Inflammatory macrophage treated with lipopolysaccharide for 1 hour (primary cell): ENCODE results near the gene FBP1.
"Not testable (repeated sequence)": the region's sequence is repeated elsewhere in the genome, so short reads cannot be mapped to it uniquely, and the experiment has no call there.

Experiments
- DNase-seq, 2 donors: peaks; one replicate each; pipeline ENCODE4 v3.0.0-alpha.2; 2020 to 2022

The FBP1 gene

DNA sequence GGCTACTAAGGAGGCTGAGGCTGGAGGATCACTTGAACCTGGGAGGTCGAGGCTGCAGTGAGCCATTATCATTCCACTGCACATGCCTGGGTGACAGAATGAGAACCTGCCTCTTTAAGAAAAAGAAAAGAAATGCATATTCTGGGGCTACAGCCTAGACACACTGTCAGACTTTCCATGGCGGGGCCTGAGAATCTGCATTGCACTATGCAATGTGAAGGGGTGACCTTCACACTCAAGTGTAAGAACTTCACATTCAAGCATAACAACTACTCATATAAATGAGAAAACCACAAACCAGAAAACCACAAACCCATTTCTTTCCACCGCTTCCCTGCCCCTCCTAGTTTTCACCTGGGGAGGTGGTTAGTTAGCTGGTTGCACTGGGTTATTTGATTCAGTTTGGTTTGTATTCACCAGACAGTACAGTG, 27.7 kb downstream of the FBP1 start:
- DNase-seq = no peak

DNA sequence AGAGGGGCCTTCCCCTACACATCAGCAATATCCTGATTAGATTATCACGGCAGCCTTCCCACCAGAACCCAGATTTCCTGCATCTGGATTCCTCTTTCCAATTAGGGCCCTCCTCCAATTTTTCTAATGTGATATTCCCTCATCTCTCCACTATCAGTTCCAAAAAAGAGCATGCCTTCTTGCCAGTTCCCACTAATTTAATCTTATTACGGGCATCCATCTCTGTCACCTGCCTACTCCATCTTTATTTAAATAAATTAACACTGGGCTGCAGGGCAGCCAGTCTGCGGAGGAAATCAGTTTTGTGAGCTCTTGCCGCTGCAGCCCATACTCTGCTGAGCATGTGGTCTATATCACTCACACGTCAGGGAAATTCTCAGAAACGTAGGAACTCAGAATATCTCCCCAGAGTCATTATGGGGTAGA, 29.1 kb downstream of the FBP1 start:
- no peak for DNase-seq

DNA sequence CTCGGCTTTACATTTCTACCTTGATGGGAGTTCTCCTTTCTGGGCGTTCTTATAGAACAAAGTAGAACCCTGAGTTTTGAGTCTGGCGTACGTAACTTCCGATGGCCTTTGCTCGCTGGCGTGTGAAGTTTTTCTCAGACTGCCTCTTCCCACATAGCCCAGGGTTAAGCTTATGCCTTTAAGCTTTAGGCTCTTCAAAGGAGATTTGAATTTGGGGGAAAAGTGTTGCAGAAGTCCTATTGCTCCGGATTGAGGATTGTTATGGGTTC, 32.0 kb downstream of the FBP1 start:
- no peak for DNase-seq

DNA sequence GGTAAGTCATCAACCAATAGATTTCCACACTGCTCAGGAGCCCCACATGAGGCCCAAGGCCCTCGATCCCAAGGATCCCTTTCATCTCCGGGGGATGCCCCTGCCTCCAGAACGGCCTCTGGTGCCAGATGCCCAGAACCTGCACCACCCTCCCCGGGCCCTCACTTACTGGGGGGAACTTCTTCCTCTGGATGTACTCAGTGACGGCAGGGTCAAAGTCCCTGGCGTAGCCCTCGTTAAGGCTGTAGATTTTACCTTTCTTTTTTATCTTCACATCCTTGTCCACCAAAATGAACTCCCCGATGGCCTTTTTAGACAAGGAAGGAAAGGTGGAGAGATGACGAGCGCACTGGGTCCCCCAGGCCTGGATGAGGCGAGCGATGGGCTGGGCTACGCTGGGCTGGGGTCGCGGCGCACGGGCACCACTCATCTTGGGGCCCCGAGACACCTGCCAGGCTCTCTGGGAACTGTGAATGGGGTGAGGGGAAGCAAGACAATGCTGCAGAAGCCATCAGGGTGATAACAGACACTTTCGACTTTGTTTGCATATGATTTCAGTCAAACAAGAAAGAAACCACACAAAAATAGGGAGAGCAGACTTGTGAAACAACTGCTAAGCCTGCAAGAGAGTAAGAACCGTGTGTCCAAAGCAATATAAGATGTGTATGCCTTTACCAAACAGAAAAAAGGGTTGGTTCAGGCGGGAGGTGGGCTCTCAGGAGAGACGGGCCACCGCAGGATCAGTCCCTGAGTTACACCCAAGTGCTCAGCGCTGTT, 32.5 kb downstream of the FBP1 start:
- no peak for DNase-seq

DNA sequence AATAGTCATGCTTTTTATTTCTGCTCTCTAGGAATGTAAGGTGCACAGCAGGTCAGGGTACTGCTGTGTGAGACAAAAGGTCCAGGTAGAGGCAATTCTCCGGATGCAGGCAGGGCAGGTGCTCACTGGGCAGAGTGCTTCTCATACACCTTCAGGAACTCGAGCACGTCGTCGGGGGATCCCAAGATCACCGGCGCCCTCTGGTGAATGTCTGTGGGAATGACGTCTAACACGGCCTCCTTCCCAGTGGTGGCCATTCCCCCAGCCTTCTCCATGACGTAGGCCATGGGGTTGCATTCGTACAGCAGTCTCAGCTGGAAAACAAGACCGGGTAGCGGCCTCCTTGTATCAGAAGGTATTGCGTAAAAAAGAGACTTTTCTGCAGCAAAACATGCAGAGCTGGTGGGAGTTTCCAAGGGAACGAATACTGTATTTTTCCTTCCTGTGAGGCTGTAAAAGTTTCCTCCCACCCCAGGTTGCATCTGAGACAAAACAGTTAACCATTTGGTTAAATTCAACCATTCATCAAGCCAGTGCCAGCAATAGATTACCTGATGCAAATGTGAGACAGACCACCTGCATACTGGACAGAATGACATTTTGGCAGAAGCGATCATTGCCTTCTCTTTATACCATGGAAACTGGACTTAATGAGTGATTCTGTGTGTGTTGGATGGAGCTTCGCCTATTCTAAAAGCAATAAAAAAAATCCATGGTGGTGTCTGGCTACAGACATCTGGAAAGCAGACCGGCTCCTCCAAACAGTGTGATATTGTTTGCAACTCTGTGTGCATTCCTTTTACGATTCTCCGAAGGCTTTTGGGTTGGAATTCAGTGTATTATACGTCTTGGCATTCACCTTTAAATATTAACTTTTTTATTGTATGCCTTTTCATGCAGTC, 35.8 kb downstream of the FBP1 start:
- DNase-seq = peak; percentile 53 to 70

DNA sequence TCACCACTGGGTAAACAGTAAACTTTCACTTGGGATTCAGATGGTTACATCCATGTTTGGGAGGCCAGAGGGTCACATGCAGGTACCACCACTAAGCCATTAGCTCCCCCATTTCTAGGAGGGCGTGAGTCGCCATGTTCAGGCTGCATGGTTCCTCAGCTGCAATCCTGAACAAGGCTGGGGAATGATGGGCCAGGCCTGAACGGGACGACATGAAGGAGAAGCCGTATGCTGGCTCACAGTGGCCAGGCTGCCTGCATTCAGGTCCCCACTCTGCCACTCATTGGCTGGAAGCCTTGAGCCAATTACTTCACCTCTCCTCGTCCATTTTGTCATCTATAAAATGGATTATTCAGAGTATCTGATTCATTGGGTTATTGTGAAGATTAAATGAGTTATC, 36.7 kb downstream of the FBP1 start:
- DNase-seq = no peak

DNA sequence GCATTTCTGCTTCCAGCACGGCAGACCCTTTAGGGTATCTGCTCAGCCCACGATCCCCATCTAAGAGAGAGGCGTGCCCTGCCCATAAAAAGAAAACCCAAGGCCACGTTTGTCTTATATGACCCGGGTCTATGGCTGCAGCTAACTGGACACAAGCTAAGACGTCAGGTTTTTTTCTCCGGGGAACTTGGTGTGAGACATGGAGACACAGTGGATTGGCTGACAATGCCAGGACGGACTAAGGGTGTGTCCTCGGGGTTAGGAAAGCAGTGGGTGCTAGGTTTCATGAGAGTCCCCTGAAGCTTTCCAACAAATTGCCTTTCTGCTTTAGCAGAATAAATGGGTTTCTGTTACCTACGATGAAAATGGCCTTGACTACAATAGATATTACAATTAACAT, 38.6 kb downstream of the FBP1 start:
- no peak for DNase-seq

DNA sequence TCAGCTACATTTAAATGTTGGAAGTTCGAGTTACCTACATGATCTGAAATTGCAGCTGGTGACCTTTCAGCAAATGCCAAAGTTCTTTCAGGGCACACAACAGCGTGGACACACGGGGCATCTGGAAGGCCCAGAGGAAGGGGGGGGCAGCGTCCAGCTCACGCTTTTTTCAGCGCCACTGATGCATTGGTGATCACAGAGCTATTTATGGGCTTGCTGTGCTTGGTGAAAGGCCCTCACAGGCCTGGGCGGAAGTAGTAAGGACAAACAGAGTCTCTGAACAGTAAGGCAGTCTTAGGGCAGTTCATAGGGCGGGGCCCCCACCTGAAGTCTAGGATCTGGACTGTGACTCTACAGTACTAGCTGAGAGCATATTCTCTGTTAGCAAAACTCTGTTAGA, 39.1 kb downstream of the FBP1 start:
- no peak for DNase-seq

DNA sequence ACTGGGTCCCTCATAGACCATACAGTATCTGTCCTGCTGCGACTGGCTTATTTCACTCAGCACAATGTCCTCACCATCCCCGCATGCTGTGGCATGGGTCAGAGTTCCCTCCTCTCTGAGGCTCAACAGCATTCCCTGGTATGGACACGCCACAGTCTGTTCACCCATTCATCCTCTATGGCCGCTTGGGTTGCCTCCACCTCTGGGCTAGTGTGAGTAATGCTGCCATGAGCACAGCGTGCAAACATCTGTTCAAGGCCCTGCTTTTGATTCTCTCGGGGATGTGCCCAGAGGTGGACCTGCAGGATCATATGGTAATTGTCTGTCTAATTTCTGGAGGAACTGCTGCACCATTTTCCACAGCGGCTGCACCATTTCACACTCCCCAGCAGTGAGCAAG, 40.2 kb downstream of the FBP1 start:
- DNase-seq = no peak

DNA sequence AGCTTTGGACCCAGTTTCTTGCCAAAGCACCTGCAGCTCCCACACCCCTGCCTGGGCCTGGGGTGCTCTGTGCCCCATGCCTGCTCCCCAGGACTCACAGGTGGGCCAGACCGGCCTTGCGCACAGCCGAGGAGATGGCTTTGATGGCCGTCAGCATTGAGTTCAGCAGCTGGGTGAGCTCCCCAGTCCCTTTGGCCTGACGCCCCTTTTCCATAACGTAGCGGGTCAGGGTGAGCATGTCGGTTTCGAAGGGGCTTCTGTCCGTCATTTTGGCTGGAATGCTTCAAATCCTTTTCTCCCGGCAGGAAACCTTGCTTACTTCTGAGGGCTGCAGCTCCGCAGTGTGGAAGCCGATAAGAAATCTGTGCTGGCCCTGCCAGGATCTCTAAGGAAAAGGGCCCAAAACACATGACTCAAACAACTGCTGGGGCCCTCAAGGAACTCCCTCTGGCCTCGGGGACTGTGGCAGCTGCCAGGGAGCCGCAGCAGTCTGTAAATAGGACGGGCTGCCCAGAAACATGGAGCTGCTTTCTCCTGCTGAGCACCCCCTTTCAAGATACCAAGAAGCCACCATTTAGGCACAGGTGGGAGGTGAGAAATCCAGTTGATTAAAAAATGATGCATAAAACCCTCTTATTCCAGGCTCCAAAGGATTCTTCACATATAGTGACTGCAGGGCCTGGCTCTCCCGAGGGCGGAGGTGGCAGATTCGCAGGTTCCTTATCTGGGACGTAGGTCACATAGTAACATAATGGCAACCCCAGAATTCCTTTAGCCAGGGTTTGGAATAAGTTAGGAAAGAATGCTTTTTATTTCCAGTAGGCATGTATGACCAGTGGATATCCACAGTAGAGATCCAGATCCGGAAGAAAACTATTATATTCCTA, 45.6 kb downstream of the FBP1 start, which contains the start of gene FBP2:
TSS of gene FBP2 (minus strand) at position 366 of the 887 bp plus-strand sequence. CDS start at position 268, 98 bp downstream.
- DNase-seq = no peak

DNA sequence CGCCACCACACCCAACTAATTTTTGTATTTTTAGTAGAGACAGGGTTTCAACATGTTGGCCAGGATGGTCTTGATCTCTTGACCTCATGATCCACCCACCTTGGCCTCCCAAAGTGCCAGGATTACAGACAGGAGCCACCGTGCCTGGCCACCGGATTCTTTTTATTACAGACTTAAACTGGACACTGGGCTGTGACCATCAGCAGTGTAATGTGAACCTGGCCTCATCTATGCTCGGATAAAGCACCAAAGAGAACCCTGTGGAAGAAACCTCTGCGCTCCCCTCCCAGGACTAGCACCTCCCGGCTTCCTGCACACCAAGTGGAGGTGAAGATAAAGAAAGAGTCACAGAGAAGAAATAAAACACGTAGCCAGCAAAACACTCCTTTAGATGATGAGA, 46.6 kb downstream of the FBP1 start:
- DNase-seq = not testable (repeated sequence)

DNA sequence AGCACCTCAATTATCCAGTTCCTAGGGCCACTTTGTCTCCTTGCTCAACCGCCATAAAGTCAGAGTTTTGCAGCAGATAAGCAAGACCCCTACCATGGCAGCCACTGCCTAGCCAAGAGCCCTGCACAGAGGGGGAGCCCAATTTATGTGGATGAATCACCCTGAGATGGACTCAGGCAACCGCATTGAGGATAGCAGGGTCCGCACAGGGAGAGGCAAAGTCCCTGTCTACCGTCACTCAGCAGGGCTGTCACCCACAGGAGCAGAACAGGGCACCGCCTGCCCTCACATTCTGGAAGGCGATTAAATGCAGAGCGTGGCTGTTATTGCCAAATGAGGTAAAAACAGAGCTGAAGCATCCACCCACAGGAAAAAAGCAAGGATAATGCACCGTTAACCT, 47.4 kb downstream of the FBP1 start:
- no peak for DNase-seq

DNA sequence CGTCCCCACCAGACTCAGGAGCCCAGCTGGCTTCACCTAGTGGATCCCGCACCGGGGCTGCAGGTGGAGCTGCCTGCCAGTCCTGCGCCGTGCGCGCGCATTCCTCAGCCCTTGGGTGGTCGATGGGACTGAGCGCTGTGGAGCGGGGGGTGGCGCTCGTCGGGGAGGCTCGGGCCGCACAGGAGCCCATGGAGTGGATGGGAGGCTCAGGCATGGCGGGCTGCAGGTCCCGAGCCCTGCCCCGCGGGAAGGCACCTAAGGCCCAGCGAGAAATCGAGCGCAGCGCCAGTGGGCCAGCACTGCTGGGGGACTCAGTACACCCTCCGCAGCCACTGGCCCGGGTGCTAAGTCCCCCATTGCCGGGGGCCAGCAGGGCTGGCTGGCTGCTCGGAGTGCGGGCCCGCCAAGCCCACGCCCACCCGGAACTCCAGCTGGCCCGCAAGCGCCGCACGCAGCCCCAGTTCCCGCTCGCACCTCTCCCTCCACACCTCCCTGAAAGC, 48.2 kb downstream of the FBP1 start:
- not testable (repeated sequence) for DNase-seq

DNA sequence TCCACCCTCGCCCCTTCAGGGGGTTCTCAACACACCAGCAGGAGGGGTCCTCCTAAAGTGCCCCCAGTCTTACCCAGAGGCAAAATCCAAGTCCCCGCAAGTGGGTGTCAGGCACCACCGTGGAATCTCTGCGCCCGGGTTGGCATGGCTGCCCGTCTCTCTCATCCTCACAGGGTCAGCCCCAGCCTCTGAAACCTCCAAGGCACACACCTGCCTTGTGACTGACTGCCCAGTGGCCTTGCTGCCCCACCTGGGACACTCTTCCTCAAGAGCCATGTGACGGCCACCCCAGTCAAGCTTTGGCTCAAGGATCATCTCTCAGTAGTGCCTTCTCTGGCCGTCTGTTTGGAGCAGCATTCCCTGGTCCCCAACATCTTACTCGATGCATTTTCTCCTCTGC, 50.6 kb downstream of the FBP1 start:
- DNase-seq = no peak

DNA sequence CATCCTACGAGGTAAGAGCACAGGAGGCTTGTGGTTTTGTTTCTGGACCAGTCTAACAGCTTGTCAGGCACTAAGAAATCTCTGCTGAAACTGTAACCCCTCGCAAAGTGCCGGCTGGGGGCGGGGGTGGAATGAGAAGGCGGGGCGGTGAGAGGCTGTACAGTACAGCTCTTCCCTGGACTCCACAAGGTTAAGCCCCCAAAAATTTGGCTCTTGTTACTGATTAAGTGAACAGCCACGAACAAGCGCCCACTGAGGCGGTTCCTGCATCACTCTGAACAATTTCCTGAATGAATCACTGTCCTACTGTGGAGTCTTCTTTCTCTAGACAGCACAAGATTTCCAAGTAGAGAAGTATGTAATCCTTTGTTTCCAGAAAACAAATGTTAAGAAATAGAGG, 52.5 kb downstream of the FBP1 start:
- peak; percentile 13 to 38 for DNase-seq

DNA sequence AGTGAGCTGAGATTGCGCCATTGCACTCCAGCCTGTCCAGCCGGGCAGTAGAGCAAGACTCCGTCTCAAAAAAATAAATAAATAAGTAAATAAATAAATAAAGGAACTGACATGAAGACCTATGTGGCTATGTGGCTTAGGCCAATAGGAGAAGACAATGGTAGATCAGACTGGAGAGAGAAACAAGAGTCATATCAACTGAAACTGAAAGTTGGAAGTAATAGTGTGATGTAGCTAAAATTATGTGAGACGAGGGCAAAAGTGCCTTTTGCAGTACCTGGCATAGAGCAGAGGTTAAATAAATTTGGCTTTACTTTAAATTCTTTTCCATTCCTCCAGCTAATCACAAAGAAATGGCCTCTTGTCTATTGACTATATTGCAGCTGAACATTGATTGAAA, 53.0 kb downstream of the FBP1 start:
- peak; percentile 19 to 37 for DNase-seq

DNA sequence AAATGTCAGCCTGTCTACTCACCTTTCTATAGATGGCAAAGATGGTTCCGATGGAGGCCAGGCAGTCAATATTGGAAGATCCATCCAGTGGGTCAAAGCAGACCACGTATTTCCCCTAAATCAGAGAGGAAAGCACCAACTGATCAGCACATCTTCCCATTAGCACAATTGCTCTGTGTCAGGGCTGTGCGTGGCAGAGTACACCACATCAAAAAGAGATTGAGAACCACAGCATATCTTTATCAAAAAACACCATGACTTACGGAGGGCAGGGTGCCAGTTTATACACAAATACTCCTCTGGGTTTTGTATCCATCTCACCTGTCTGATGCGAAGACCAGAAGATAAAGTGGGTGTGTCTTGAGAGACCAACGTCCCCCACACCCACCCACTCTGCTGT, 54.8 kb downstream of the FBP1 start:
- DNase-seq = no peak

DNA sequence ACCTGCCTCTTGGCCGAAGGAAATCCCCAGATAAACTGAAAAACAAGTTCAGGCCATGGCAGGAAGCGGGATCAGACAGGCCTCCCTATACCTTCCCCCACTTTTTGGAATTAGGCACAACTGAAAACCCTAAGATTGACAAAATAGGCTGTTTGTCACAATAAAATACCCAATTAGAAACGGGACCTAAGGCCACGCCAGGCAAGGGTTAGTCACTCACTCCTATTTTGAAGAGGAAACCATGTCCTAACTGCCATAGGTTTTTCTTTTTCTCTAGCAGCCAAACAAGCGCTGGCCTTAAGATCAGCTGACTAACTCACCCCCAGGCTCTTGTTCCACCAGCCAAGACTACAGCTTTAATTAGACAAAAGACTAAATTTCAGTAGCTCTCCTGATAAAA, 57.6 kb downstream of the FBP1 start:
- DNase-seq = no peak

DNA sequence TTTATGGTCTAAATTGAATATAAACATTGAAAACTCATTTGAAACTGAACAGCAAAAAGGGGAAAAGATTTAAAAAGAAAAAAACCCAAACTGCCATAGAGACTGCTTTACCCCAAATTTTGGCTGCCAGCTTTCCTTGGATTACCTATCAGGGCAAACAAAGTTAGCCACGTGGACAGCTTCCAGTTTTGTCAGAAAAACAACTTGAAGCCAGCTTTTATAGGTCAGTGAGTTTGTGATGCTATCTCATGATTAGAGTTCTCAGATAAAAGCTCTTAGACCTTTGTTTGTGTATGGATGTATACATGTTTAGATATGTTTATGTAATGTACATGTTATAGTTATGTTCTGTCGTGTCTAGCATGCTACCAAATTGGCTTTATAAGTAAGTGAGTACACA, 61.7 kb downstream of the FBP1 start:
- DNase-seq = no peak

DNA sequence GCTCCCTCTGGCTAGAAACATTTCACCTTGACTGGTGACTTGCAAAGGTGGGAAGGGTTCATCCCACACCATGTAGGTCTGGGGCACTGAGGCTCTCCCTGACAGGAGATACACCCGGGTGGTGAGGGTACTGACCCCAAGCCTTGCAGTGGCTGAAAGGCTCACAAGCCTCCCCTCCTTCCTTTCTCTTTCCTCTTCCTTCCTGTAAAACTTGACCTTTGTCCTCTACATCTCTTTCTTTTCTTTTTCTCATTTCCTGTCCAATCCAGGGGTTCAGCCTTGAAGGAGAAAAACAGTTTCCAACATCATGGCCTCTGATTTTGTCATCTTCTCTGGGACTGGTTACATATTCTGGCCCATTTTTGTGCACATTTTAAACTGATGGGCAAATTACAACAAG, 62.3 kb downstream of the FBP1 start:
- DNase-seq = no peak

DNA sequence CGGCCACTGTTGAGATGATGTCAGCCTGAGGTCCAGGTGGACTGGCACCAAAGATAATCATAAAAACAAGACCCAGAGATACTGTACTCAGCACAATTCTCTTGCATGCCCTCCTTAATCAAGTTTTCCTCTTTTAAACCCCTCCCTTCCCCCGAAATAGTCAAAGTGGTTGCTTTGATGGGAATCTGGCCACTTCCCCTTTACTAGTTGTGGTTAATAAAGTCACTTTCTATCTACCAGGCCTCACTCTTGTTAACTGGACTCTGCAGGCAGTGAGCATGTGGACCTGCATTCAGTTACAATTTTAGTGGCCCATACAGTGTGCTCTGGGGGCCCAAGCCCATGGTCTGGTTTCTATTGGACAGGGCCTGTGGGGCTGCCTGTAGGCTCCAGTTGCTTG, 63.2 kb downstream of the FBP1 start:
- DNase-seq = peak; percentile 24 to 60

DNA sequence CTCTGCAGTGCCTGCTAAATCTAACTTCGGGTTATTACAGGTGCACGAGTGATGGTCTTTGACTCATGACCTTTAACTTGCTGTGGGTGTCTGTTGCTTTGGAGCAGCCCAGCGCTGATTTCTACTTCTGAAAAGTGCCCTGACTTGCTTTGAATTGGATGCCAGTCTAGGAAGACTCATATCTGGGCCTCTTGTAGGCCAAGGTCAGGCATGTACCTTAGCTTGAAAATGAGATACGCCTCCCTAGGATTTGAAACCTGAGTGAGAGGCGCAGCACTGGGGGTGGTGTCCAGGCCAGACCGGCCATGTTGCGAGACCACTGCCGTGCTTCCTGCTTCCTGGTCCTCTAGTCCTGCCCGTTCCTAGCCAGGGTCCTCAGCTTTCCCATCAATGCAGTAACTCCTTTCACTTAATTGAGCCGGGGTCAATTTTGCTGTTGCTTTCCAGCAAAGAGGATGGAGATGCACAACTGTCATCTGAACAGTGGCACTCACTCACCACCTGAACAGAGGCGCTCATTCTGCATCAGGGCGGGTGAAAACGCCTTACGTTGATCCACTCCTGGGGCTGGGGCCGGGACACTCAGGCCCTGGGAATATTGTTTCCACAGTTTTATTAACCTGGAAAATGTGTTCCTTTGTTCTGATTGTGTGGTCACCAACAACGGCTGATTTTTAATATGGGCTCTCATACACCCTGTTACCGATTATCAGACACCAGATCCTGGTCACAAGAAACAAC, 70.2 kb downstream of the FBP1 start:
- DNase-seq = no peak
